Spleen (tissue), 11 donors: ENCODE data around the gene PLD2. TPM values are rescaled to one million over a fixed set of nuclear protein-coding genes. Genes with fewer than 3 reads are reported as not detected.

Source experiments
- DNase-seq: peaks from one replicate; pipeline ENCODE4 v3.0.0-alpha.2; 2020
- H3K27ac ChIP-seq, 8 donors: fragments of 200-600 bp; sonication (generic) in 7 of 8; 1 replicate in 4 of 8; 2 replicates in 4 of 8; pipeline versions ENCODE4 v1.5.0 to v1.8.0; 2016 to 2021; ENCODE audit warnings: inconsistent platforms in 4 of 8, mild to moderate bottlenecking in 4 of 8, moderate library complexity in 1 of 8
- H3K27me3 ChIP-seq, 7 donors: fragments of 200-600 bp; sonication (generic) in 6 of 7; replicated peaks in 1 of 7; 1 replicate in 4 of 7; 2 replicates in 3 of 7; pipeline versions ENCODE4 v1.5.0 to v1.8.0; 2016 to 2021; ENCODE audit warnings: inconsistent platforms in 3 of 7, mild to moderate bottlenecking in 1 of 7
- H3K36me3 ChIP-seq, 6 donors: fragments of 200-600 bp; sonication (generic) in 5 of 6; 1 replicate in 4 of 6; 2 replicates in 2 of 6; pipeline versions ENCODE4 v1.5.0 to v1.8.0; 2016 to 2021; ENCODE audit warnings: inconsistent platforms in 2 of 6
- H3K4me1 ChIP-seq, 6 donors: fragments of 200-600 bp; sonication (generic) in 5 of 6; 1 replicate in 3 of 6; 2 replicates in 3 of 6; pipeline versions ENCODE4 v1.5.0 to v1.8.0; 2016 to 2021; ENCODE audit warnings: inconsistent platforms in 3 of 6
- H3K4me3 ChIP-seq, 8 donors: fragments of 200-600 bp; sonication (generic) in 7 of 8; 1 replicate in 4 of 8; 2 replicates in 4 of 8; pipeline versions ENCODE4 v1.5.0 to v1.8.0; 2016 to 2021; ENCODE audit warnings: inconsistent platforms in 4 of 8, mild to moderate bottlenecking in 4 of 8, moderate library complexity in 2 of 8
- H3K9me3 ChIP-seq, 8 donors: fragments of 200-600 bp; sonication (generic) in 7 of 8; 1 replicate in 4 of 8; 2 replicates in 4 of 8; pipeline versions ENCODE4 v1.5.0 to v1.8.0; 2016 to 2021; ENCODE audit warnings: inconsistent platforms in 4 of 8
- POLR2A ChIP-seq, 3 donors: fragments of 450-650 bp; IDR thresholded peaks; one replicate each; pipeline ENCODE4 v1.5.1; 2017; ENCODE audit warnings: antibody characterized with exemption in 3 of 3, mild to moderate bottlenecking in 1 of 3
- POLR2AphosphoS5 ChIP-seq, 3 donors: sonication (generic); formaldehyde crosslinking; IDR thresholded peaks; one replicate each; pipeline ENCODE4 v1.5.1; 2017; ENCODE audit warnings: antibody characterized with exemption in 3 of 3
- WGBS, 5 donors: extraction: QIAGEN DNeasy Blood & Tissue Kit in 3 of 5; methylation state at CpG; one replicate each; pipeline versions ENCODE4 v1.1.5 to v1.1.7; 2013 to 2018; 5-methylcytosine and 5-hydroxymethylcytosine counted together
- intact Hi-C: fragments of 100-400 bp; cut with DNase I; formaldehyde crosslinking; loops from one replicate; pipeline ENCODE4 v1.15.0; 2023; ENCODE audit warnings: low total_unique reads
- polyA plus RNA-seq, 3 donors: library from polyadenylated mRNA; stranded (reverse); fragments of 200-250 nt; gene quantifications; one replicate each; pipeline ENCODE4 v1.2.1, GENCODE V29; 2013
- total RNA-seq, 7 donors: library from RNA; depleted of rRNA in 3 of 7; stranded (reverse); fragments of >200 nt in 3 of 7; fragmentation: NEBNext Ultra II Directional in 4 of 7; extraction: Animal tissue kit (Norgen Biotek cat#: 25700) in 4 of 7; gene quantifications; one replicate each; pipeline versions ENCODE4 v1.1.0 to v1.2.1, GENCODE V29; 2016 to 2021
- TF ChIP-seq, protein P1 (sequence below), 11 experiments: fragments of 200-600 bp in 7 of 11; fragments of 450-650 bp in 4 of 11; sonication (generic) in 4 of 11; IDR thresholded peaks in 8 of 11; conservative IDR thresholded peaks in 3 of 11; 1 replicate in 7 of 11; 2 replicates in 4 of 11; pipeline versions ENCODE4 v1.4.0 to v1.8.0; 2016 to 2021; ENCODE audit warnings: antibody characterized with exemption in 11 of 11, inconsistent platforms in 4 of 11, mild to moderate bottlenecking in 1 of 11
- donor health status: healthy with polysubstance abuse.
- donor health status: DM: no; HTN: no; CAD: no; lungs with moderate emphysema.
- donor health status: DM: no; HTN: no; CAD: no.
- donor health status: Bipolar disorder and iron deficiency.
- donor health status: healthy.
- donor health status: DM: no; HTN: no; CAD: no.
- donor health status: DM: yes; HTN: yes; CAD: no.

The PLD2 gene
- total and polyA plus RNA-seq, 10 donors: 6.0 to 42.0 (median 26.1) TPM

DNA sequence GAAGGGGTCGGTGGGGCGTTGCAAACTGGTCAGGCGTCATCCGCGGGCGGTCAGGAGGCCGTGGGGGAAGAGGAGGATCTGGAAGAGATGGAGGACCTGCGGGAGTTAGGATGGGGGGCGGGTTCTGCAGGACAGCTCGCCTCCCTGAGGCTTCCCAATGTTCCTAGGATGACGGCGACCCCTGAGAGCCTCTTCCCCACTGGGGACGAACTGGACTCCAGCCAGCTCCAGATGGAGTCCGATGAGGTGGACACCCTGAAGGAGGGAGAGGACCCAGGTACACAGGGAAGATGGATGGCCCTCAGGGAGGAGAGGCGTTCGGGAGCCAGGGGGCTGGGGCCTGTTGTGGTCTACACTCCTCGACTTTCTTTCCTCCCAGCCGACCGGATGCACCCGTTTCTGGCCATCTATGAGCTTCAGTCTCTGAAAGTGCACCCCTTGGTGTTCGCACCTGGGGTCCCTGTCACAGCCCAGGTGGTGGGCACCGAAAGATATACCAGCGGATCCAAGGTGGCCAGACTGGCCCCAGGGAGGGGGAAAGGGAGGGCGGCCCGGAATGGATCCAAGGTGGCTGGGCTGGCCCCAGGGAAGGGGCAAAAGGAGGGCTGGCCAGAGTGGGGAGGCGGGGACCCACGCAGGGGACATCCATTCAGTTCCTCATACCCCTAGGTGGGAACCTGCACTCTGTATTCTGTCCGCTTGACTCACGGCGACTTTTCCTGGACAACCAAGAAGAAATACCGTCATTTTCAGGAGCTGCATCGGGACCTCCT is 839 bp downstream of the PLD2 start:
- 40 to 44% (median 42%) methylated on average over 25 to 32 of the region's 32 CpGs for WGBS, 5 donors
- Histone ChIP-seq H3K9me3 (no peaks in the 10 kb centered on the region), H3K27ac (peak overlapping the region in 6 of 8 donors; percentile 80 to 88 (median 83)), H3K27me3 (peaks cover 0 to 6% (median 0%) of the 10 kb centered on the region in 7 donors), H3K36me3 (peaks cover 0 to 30% (median 3%) of the 10 kb centered on the region in 6 donors), H3K4me3 (peak overlapping the region; percentile 61 to 91 (median 72)), H3K4me1 (peaks cover 8 to 31% (median 21%) of the 10 kb centered on the region in 6 donors)
- no peak for DNase-seq
- TF ChIP-seq POLR2A (IDR thresholded peaks at IDR 0.05) (no peak), POLR2AphosphoS5 (IDR thresholded peaks at IDR 0.05) (no peak)
- TF ChIP-seq, protein P1, sequence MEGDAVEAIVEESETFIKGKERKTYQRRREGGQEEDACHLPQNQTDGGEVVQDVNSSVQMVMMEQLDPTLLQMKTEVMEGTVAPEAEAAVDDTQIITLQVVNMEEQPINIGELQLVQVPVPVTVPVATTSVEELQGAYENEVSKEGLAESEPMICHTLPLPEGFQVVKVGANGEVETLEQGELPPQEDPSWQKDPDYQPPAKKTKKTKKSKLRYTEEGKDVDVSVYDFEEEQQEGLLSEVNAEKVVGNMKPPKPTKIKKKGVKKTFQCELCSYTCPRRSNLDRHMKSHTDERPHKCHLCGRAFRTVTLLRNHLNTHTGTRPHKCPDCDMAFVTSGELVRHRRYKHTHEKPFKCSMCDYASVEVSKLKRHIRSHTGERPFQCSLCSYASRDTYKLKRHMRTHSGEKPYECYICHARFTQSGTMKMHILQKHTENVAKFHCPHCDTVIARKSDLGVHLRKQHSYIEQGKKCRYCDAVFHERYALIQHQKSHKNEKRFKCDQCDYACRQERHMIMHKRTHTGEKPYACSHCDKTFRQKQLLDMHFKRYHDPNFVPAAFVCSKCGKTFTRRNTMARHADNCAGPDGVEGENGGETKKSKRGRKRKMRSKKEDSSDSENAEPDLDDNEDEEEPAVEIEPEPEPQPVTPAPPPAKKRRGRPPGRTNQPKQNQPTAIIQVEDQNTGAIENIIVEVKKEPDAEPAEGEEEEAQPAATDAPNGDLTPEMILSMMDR (IDR thresholded peaks at IDR 0.05 in 8 of 11, conservative IDR thresholded peaks at IDR 0.05 in 3 of 11): no peak
- intact Hi-C loops: no loop called here

DNA sequence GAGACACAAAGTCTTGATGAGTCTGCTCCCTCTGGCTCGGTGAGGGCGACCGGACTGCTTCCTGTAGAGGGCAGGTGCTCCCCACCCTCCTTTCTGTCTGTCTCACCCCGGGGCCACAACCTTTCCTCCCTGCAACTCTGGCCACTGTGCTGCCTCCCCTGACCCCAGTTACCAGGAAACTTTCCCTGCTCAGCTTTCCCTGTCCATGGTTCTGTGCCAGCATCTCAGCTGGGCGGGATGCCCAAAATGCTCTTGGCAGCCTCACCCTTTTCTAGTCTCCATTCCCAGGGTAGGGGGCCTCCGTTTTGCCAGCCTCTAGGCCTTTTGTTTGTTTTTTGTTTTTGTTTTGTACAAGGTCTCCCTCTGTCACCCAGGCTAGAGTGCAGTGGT is 1.4 kb downstream of the PLD2 start:
- Histone ChIP-seq H3K4me3 (peak overlapping the region in 1 of 8 donors; percentile 91), H3K27me3 (peaks cover 0 to 6% (median 0%) of the 10 kb centered on the region in 7 donors), H3K9me3 (no peaks in the 10 kb centered on the region), H3K27ac (no peak overlapping the region), H3K36me3 (peaks cover 0 to 30% (median 3%) of the 10 kb centered on the region in 6 donors), H3K4me1 (peaks cover 8 to 31% (median 21%) of the 10 kb centered on the region in 6 donors)
- no peak for TF ChIP-seq POLR2A (IDR thresholded peaks at IDR 0.05)
- no peak for TF ChIP-seq POLR2AphosphoS5 (IDR thresholded peaks at IDR 0.05)
- TF ChIP-seq, protein P1 (IDR thresholded peaks at IDR 0.05 in 8 of 11, conservative IDR thresholded peaks at IDR 0.05 in 3 of 11): no peak
- DNase-seq: no peak
- 58 to 79% (median 70%) methylated on average over 6 of the region's 6 CpGs for WGBS, 5 donors
- intact Hi-C loops: no loop called here

DNA sequence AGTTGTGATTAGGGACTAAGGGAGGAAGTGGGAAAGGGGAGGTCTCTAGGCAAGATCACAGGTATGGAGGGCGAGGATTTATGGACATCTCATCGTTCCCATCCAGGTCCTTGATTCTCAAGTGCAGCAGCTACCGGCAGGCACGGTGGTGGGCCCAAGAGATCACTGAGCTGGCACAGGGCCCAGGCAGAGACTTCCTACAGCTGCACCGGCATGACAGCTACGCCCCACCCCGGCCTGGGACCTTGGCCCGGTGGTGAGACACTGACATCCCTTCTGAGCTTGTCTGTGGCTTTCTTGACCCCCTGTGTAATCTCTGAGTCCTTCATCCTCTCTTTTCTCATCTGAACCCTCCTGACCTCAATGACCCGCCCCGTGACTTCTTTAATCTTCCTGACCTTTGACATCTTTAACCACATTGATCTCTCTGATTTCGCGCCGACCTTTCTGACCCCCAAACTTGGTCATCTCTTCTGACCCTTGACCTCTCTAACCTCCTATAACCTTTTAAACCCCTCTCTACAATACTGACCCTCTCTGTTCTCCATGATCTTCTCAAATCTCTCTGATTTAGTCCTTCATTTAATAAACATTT is 3.8 kb downstream of the PLD2 start:
- intact Hi-C loops: no loop called here
- no peak overlapping the region for H3K4me3 ChIP-seq
- H3K9me3 ChIP-seq: no peaks in the 10 kb centered on the region
- H3K36me3 ChIP-seq: peaks cover 0 to 38% (median 5%) of the 10 kb centered on the region in 6 donors
- TF ChIP-seq, protein P1 (IDR thresholded peaks at IDR 0.05 in 8 of 11, conservative IDR thresholded peaks at IDR 0.05 in 3 of 11): no peak
- TF ChIP-seq POLR2AphosphoS5 (IDR thresholded peaks at IDR 0.05): peak in 1 of 3 donors; percentile 20
- peaks cover 0 to 6% (median 0%) of the 10 kb centered on the region in 7 donors for H3K27me3 ChIP-seq
- H3K4me1 ChIP-seq: peaks cover 8 to 27% (median 21%) of the 10 kb centered on the region in 6 donors
- no peak for DNase-seq
- H3K27ac ChIP-seq: no peak overlapping the region
- WGBS, 5 donors: 43 to 54% (median 51%) methylated on average over 13 of the region's 13 CpGs

DNA sequence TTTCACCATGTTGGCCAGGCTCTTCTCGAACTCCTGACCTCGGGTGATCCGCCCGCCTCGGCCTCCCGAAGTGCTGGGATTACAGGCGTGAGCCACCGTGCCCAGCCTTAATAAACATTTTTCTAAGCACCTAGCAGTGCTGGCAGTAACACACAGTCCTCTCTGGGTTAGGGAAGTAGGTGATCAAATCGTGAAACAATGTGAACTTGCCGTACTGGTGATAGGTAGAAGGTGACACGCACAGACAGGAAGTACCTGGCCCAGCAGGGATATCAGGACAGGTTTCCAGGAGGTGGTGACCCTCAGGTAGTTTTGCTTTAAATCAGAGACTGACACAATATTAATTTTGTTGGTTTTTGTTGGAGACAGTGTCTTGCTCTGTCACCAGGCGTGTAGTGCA is 4.5 kb downstream of the PLD2 start:
- TF ChIP-seq, protein P1 (IDR thresholded peaks at IDR 0.05 in 8 of 11, conservative IDR thresholded peaks at IDR 0.05 in 3 of 11): no peak
- TF ChIP-seq POLR2A (IDR thresholded peaks at IDR 0.05) (no peak), POLR2AphosphoS5 (IDR thresholded peaks at IDR 0.05) (no peak)
- H3K4me3 ChIP-seq: no peak overlapping the region
- no peaks in the 10 kb centered on the region for H3K9me3 ChIP-seq
- intact Hi-C loops: no loop called here
- DNase-seq: no peak
- peaks cover 8 to 20% (median 14%) of the 10 kb centered on the region in 6 donors for H3K4me1 ChIP-seq
- H3K27ac ChIP-seq: no peak overlapping the region
- 91 to 99% (median 96%) methylated on average over 12 of the region's 12 CpGs for WGBS, 5 donors
- peaks cover 0 to 6% (median 0%) of the 10 kb centered on the region in 7 donors for H3K27me3 ChIP-seq
- peaks cover 0 to 45% (median 12%) of the 10 kb centered on the region in 6 donors for H3K36me3 ChIP-seq
